IPS-18c (cell line): ENCODE data around the gene CACNA1H.
"Not testable (repeated sequence)": the region's sequence is repeated elsewhere in the genome, so short reads cannot be mapped to it uniquely, and the experiment has no call there.

ENCODE experiments used
- H3K4me3 ChIP-seq: 2 replicates; pipeline ENCODE4 v1.7.0; 2013; ENCODE audit warnings: low read depth, mild to moderate bottlenecking, low read length, moderate library complexity; ENCODE audit not compliant: insufficient read depth
- H3K9me3 ChIP-seq: one replicate; pipeline ENCODE4 v1.6.1; 2013; ENCODE audit warnings: mild to moderate bottlenecking, low read length, moderate library complexity; ENCODE audit not compliant: control insufficient read depth, insufficient read depth

CACNA1H gene

DNA sequence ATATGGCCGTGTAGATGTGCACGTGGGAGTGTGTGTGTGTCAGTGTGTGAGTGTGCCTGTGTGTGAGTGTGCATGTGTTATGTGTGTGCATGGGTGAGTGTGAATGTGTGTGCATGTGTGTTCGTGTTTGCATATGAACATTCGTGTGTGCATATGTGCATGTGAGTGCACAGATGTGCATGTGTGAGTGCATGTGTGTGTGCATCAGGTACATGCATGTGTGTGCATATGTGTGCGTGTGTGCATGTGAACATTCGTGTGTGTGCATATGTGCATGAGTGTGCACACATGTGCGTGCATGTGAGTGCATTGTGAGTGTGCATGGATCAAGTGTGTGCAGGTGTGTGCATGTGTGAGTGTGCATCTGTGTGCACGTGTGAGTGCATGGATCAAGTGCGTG is 85.1 kb downstream of the CACNA1H start:
- Histone ChIP-seq H3K4me3 (no peak overlapping the region), H3K9me3 (no peaks in the 10 kb centered on the region)

DNA sequence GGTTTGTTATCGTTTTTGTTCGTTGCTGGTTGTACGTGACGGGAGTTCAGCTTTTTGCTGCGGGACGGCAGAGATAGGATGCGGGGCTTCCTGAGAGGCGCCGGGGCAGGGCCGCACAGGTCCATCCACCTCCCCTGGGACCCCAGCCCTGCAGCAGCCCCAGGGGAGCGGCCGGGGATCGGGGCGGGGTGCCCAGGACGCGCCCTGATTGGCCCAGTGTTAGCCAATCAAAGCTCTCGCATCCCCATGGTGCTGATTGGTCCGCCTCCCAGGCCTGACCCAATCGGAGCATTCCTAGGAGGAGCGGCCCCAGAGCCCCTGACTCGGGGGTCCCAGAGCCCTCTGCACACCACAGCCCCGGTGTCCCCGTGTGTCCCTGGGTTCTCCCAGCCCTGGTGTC is 86.0 kb downstream of the CACNA1H start:
- not testable (repeated sequence) for H3K9me3 ChIP-seq, H3K4me3 ChIP-seq

DNA sequence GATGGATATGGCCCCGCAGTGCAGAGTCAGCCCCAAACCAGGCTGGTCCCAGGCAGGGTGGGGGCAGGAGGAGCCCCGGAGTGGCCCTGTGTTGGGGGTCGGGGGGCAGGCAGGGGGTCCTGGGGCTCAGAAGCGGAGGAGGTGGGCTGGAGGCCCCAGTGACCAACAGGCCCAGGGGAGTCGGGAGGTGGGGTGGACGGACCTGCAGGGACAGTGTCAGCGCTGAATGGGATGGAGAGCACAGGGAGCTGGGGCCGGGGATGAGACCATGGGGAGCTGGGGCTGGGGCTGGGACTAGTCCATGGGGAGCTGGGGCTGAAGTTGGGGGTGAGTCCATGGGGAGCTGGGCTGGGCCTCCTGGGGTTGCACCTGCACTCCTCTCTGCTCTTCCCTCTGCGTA is 86.7 kb downstream of the CACNA1H start:
- H3K9me3 ChIP-seq, H3K4me3 ChIP-seq: not testable (repeated sequence)

DNA sequence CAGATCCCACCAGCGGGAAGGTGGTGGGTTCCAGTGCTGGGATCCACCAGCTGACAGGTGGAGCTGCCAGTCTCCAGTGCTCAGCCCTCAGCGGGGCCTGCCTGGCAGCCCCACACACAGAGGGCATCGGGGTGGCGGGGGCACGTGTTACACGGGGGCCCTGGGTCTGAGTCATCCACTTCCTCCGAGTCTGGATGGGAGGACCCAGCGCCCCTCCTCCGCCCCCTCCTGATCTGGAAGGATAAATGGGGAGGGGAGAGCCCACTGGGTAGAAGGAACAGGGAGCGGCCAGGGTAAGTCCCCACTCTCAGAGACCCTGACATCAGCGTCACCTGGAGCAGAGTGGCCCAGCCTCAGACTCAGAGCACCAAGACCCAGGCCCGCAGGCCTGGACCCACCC is 87.5 kb downstream of the CACNA1H start, which contains the start of gene TPSAB1:
Gene TPSAB1 (plus strand): TSS at position 270 of the 400 bp plus-strand sequence. CDS start 234 bp downstream, outside the sequence.
- H3K9me3 ChIP-seq, H3K4me3 ChIP-seq: not testable (repeated sequence)

DNA sequence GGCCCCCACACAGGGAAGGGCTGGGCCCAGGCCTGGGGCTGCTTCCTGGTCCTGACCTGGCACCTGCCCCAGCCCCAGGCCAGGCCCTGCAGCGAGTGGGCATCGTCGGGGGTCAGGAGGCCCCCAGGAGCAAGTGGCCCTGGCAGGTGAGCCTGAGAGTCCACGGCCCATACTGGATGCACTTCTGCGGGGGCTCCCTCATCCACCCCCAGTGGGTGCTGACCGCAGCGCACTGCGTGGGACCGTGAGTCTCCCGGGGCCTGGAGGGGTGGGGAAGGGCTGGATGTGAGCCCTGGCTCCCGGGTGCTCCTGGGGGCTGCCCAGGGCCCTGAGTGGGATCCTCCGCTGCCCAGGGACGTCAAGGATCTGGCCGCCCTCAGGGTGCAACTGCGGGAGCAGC is 88.2 kb downstream of the CACNA1H start:
- not testable (repeated sequence) for H3K9me3 ChIP-seq, H3K4me3 ChIP-seq

DNA sequence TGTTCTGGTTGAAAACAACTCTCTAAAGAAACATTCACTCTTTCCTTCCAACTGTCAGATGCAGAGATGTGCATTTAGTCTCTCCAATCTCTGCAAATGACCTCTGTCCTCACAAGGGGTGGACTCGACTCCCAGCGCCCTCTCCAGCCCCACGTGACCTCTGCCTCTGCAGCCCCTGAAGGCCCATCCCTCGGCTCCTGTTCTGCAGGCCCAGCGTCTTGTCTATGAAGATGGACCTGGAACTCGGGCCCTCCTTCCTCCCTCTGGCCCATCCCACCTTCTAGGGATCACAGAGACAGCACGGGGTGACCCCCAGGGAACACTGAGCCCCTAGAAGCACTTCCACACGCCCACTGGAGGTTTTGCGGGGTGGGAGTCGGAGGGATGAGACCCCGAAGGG is 90.5 kb downstream of the CACNA1H start:
- not testable (repeated sequence) for H3K4me3 ChIP-seq, H3K9me3 ChIP-seq

DNA sequence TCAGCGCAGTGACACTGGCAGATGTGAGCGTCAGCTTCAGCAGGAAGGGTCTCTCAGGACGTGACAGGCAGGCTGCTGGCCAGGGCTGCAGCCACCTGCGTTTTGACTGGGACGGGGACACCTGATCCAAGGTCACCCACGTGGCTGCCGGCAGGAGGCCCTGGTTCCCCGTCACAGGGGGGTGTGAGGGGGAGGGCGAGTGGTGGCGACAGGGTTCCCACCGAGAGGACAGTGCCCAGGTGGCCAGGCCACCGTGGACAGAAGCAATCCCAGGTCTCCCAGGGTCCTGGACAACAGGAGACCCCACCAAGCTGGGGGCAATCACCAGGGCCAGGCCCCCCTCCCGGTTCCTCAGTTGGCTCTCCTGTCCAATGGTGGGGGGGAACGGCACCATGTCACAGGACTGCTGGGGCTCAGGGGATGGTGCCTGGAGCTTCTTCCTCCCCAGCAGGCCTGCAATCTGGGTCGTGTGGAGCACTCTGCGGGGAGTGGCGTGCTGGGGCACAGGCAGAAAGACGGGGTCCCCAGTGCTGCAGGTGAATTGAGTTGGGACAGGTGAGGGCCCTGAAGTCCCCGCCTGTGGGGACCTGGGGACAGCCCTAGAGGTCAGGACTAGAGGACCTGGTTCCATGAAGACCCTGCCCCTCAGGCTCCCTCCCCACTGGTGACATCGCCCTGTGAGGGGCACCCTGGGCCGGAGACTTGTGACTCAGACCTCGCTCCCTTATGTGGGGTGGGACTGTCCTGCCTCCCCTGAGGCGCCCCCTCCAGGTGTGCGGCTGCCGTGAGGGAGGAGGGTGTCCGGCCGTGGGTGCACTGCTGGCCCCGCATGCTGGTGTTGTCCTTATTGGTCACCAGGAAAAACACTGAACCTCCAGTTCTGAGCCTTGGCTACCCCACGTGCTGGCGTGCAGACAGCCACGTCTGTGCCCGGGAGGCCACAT is 91.3 kb downstream of the CACNA1H start:
- H3K4me3 ChIP-seq, H3K9me3 ChIP-seq: not testable (repeated sequence)

DNA sequence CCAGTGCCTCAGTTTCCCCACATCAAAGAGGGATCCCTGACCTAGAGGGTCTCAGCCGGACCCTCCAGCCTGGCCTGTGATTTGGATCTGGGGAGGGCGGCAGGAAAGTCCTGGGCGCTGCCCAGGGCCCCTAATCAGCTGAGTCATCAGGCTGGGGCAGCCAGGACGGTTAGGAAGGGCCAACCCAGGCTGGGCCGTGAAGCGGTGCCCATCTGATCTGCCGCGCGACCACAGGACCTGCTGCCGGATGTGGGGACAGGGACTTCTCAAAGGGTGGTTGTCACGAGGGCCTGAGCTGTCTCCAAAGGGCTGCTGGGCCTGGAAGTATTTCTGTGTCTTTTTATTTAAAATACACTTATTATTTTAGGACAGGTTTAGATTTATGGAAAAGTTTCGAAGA is 92.0 kb downstream of the CACNA1H start:
- H3K9me3 ChIP-seq: no peaks in the 10 kb centered on the region
- H3K4me3 ChIP-seq: no peak overlapping the region

DNA sequence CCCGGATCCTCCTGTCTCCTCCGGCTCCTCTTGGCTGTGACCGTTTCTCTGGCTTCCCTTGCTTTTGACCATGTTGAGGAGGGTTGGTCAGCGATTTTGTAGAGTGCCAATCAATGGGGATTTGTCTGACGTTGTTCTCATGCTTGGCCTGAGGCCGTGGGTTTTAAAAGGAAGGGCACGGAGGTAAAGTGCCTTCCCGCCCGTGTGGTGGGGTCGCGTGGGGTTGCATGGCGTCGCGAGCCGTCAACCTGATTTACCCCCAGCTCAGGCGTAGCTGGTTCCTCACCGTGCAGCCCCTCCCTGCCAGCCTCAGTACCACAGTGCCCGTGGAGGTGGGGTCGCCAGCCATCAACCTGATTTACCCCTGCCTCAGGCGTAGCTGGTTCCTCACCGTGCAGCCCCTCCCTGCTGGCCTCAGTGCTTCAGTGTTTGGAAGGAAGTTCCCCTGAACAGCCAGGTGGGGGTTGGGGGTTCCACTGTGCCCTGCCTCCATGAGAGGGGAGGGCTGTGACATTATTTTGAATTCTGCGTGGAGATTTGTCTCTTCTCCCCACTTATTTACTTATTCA is 92.6 kb downstream of the CACNA1H start:
- H3K4me3 ChIP-seq: no peak overlapping the region
- no peaks in the 10 kb centered on the region for H3K9me3 ChIP-seq

DNA sequence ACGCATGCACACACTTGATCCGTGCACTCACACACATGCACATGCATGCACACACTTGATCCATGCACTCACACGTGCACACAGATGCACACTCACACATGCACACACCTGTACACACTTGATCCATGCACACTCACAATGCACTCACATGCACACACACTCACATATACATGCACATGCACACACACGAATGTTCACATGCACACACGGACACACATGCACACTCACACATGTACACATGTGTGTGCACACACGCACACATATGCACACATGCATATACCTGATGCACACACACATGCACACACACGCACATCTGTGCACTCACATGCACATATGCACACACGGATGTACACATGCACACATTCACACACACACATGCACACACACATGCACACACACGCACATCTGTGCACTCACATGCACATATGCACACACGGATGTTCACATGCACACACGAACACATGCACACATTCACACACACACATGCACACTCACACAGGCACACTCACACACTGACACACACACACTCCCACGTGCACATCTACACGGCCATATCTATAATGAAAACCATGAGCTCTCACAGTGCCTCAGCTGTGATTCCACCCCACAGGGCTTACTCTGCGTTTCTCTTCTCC is 95.1 kb downstream of the CACNA1H start:
- H3K4me3 ChIP-seq, H3K9me3 ChIP-seq: not testable (repeated sequence)

DNA sequence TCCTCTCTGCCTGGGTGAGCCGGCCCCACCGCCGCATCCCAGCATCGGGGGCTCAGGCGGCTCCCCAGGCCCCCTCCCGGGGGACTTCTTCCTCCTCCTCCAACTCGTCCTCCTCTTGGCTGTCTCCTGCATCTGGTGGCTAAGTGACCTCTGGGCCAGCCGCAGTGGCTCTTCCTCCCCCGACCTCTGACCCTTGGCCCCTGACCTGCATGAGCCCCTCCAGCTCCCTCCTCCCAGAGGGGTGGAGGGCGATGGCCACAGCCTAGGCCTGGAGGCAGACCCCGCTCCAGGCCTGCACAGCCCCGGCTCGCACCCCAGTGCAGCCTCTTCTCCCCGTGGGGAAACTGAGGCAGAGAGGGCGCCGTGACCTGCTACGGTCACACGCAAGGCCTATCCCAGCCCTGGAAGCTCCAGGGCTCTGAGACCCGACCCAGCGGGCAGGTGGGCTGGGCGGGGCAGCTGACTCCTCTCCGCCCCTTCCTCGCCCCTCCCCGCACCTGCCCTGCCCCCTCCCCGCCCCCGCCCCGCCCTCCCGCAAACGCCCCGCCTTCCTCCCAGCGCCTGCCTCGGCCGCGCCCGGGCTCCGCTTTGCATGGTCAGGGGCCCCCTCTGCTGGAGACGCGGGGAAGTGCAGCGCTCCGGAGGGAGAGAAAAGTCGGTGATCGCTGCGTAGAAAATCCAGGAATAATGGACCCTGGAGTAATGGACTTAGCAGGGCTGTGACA is 96.3 kb downstream of the CACNA1H start:
- H3K4me3 ChIP-seq, H3K9me3 ChIP-seq: not testable (repeated sequence)

DNA sequence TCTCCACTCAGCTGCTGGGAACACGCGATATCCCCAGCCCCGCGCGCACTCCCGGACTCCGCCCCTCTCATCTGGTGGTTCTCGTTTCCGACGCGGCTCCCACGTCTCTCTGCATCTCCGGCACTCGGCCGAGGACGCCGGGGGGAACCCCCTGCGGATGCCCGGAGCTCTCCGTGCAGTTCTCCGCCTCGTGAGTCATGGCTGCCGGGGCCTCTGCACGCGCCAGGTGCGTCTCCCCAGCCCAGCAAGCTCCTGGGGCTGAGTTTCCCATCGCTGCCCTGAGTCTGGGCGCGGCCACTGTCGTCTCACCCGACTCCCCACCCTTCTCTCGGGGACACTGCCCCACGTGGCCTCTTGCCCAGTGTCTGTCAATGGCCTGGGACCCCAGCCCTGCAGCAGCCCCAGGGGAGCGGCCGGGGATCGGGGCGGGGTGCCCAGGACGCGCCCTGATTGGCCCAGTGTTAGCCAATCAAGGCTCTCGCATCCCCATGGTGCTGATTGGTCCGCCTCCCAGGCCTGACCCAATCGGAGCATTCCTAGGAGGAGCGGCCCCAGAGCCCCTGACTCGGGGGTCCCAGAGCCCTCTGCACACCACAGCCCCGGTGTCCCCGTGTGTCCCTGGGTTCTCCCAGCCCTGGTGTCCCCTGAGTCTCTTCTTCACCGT is 100.9 kb downstream of the CACNA1H start:
- not testable (repeated sequence) for H3K9me3 ChIP-seq, H3K4me3 ChIP-seq

DNA sequence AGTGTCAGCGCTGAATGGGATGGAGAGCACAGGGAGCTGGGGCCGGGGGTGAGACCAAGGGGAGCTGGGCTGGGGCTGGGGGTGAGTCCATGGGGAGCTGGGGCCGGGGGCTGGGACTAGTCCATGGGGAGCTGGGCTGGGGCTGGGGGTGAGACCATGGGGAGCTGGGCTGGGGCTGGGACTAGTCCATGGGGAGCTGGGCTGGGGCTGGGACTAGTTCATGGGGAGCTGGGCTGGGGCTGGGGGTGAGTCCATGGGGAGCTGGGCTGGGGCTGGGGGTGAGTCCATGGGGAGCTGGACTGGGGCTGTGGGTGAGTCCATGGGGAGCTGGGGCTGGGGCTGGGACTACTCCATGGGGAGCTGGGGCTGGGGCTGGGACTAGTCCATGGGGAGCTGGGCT is 101.9 kb downstream of the CACNA1H start:
- not testable (repeated sequence) for H3K4me3 ChIP-seq, H3K9me3 ChIP-seq

DNA sequence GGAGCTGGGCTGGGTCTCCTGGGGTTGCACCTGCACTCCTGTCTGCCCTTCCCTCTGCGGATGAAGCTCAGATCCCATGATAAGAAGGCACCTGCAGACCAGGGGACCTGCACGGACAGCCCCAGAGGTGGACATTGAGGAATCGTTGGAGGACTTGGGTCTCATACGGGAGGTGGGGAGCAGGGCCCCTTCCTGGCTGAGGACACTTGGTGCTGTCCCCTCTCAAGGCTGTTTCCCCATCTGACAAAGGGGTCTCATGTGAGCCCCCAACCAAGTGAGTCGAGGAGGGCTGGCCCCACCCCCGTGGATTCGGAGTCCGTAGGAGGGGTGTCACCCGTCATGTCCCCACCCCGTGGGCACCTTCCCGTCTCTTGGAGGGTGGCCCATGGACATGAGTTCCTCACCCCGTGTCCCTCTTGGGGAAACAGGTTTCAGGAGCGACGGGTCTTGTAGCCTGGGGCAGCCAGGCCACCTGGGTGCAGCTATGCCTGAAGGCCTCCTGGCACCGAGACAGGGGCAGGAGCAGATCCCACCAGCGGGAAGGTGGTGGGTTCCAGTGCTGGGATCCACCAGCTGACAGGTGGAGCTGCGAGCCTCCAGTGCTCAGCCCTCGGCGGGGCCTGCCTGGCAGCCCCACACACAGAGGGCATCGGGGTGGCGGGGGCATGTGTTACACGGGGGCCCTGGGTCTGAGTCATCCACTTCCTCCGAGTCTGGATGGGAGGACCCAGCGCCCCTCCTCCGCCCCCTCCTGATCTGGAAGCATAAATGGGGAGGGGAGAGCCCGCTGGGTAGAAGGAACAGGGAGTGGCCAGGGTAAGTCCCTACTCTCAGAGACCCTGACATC is 102.6 kb downstream of the CACNA1H start, which contains the start of gene TPSD1:
Gene TPSD1 (plus strand): TSS at position 794 of the 847 bp plus-strand sequence. CDS start 212 bp downstream, outside the sequence.
- H3K4me3 ChIP-seq, H3K9me3 ChIP-seq: not testable (repeated sequence)

DNA sequence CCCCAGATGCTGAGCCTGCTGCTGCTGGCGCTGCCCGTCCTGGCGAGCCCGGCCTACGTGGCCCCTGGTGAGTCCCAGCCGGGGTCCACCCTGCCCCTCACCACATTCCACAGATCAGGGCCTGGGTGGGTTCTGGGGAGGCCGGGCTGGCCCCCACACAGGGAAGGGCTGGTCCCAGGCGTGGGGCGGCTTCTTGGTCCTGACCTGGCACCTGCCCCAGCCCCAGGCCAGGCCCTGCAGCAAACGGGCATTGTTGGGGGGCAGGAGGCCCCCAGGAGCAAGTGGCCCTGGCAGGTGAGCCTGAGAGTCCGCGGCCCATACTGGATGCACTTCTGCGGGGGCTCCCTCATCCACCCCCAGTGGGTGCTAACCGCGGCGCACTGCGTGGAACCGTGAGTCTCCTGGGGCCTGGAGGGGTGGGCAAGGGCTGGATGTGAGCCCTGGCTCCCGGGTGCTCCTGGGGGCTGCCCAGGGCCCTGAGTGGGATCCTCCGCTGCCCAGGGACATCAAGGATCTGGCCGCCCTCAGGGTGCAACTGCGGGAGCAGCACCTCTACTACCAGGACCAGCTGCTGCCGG is 103.5 kb downstream of the CACNA1H start:
- H3K9me3 ChIP-seq, H3K4me3 ChIP-seq: not testable (repeated sequence)

DNA sequence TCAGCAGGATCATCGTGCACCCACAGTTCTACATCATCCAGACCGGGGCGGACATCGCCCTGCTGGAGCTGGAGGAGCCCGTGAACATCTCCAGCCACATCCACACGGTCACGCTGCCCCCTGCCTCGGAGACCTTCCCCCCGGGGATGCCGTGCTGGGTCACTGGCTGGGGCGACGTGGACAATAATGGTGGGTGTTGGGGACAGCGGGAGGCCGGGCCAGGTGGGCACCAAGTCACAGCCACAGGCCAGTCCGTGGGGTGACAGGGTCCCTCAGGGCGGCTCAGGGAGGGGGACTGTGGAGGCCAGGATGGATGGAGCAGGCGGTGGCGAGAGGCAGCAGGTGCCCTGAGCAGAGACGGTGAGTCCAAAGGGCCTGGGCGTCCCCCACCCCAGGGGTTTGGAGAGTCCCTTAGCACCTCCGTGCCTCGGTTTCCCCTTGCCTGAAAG is 104.0 kb downstream of the CACNA1H start:
- Histone ChIP-seq H3K4me3 (no peak overlapping the region), H3K9me3 (no peaks in the 10 kb centered on the region)
